Measurements from ENCODE around the gene FSHR. TPM values are rescaled to one million over a fixed set of nuclear protein-coding genes. Genes with fewer than 3 reads are reported as not detected.

Gene FSHR, protein sequence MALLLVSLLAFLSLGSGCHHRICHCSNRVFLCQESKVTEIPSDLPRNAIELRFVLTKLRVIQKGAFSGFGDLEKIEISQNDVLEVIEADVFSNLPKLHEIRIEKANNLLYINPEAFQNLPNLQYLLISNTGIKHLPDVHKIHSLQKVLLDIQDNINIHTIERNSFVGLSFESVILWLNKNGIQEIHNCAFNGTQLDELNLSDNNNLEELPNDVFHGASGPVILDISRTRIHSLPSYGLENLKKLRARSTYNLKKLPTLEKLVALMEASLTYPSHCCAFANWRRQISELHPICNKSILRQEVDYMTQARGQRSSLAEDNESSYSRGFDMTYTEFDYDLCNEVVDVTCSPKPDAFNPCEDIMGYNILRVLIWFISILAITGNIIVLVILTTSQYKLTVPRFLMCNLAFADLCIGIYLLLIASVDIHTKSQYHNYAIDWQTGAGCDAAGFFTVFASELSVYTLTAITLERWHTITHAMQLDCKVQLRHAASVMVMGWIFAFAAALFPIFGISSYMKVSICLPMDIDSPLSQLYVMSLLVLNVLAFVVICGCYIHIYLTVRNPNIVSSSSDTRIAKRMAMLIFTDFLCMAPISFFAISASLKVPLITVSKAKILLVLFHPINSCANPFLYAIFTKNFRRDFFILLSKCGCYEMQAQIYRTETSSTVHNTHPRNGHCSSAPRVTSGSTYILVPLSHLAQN
- 0.11 and 0.39 TPM in 2 replicates for total RNA-seq

DNA sequence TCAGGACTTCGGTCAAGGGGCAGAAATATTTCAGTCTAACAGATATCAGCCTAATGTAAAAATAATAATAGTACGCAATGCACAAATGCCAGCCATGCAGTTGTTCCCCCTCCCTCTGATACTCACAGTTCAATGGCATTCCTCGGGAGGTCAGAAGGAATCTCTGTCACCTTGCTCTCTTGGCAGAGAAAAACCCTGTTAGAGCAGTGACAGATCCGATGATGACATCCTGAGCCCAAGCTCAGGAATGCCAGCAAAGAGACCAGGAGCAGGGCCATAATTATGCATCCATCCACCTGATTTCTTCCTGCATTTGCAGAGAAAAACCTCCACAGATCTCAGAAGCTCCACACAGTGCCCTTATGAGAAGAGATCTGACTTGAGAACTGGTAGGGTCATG lies at the start of gene FSHR:
Gene FSHR, minus strand, starts transcription at position 376 of the 400 bp plus-strand sequence. Its CDS starts 98 bp downstream, at position 278.

Small RNA genes within 50 kb of the gene (small RNA-seq; reads per million reads assigned to genes)
- not detected for gene MIR548BA
